H4 (cell line): ENCODE data around the gene HCN4. TPM values are rescaled to one million over a fixed set of nuclear protein-coding genes. Genes with fewer than 3 reads are reported as not detected.

Experiments
- DNase-seq: peaks from one replicate; pipeline ENCODE4 v3.0.0-alpha.2; 2015; ENCODE audit warnings: low spot score
- total RNA-seq: library from RNA; depleted of rRNA; stranded (reverse); fragments of >200 nt; shearing (Covaris generic); gene quantifications from 2 replicates; pipeline ENCODE4 v1.2.3, GENCODE V29; 2014; rRNA removed

Gene HCN4
- total RNA-seq, 1 experiment from 2014 or later, result 0.04 TPM

DNA sequence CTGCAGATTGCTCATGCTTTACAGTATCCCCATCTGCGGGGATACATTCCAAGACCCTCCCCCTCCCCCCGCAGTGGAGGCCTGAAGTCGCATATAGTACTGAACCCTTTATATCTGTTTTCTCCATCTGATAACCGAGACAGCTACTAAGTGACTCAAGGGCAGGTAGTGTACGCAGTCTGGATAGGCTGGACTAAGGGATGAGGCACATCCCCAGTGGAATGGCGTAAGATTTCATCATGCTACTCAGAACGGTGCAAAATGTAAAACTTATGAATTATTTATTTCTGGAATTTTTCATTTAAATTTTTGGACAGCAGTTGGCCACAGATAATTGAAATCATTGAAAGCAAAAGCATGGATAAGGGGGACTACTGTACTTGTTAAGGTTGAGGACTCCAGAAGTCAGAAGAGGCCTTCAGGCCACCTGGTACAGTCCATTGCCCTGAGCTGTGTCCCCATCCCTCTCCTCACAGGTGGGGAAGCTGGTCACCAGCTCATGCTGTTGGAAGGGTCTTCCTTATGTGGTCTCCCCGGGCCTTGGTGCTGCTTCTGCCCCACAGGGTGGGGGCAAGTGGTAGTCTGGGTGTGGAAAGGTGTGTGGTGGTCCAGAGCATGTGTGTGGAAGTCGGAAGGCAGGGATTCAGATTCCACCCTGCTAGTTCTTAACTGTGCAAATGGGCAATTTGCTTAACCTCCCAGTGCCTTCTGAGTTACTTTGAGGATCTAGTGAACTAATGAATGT, 72.0 kb downstream of the HCN4 start:
- DNase-seq, result no peak

DNA sequence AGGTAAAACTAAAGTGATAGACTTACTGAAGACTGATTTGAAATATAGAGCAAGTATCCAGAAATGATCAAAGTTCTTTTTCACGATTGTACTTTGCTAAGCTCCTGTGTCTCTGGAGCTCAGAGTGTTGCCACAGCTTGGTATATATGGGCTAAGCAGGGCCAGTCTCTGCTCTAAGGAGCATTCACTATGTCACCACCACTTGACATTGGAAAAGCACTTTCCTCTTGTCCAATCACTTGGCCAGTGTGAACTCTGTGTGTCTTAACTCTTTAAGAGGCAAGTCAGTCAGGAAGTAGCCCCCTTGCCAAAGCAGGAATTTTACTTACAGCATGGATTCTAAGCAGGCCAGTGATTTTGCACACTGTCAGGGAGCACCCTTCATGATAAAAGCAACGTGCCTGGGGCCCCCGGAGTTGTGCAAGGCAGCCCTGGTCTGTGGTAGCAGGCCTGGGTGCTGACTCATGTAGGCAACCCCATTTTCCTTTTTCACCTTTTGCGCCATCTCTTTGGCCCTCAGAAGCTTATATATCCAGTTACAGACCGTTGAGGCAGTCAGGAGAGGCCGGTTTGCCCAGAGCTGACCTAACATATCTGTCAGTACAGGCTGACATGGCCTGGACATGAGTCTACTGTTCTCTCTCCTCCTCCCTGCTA, 73.0 kb downstream of the HCN4 start:
- DNase-seq, result no peak

DNA sequence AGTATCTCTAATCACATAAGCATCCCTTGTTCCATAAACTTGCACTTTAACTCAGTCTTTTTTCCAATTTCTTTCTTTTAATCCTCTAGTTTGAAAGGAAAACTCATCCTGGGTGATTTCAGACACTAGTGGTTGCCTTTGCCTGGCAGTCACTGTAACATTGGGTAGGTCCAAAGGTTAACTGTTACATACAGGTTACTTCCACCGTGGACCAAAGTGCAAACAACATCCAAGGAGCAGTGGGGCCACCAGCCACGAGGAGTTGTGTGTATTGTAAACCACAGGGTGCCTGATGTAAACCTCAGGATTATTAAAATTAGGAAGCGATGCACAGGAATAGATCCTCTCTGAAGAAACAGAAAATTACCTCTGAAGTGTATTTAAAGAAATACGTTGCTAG, 75.0 kb downstream of the HCN4 start:
- DNase-seq, result no peak

DNA sequence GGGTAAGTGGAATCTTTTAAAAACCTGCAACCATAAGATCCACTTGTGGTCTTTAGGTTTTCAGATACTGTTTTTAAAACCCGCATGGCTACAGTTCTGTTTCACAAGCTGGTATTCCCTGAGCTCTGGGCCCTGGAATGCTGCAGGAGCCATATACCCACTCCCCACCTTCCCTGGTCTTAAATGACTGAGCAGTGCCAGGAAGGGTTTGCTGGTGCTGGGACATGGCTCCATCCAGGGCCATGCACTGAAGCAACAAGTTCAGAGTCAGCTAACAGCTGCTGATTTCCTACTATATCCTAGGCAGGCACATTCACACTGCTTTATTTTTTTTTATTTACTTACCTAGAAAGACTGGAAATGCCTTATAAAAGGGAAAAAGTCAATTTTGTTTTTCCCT, 77.3 kb downstream of the HCN4 start:
- no peak for DNase-seq

DNA sequence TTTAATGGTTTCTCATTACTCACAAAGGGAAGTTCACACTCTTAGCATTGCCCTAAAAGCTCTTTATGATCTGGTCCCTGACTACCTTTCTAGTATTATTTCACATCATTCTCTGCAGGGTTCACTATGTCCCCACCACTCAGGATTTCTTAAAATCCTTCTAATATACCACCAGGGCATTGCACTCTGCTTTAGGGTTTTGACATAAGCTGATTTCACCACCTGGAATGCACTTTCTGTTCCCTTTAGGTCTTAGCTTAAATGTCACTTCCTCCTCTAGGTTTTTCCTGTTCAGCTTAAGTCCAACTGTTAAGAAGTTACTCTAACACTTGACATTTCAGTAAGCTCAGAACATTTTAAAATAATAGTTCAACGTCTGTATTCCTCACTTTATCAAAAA, 81.7 kb downstream of the HCN4 start:
- DNase-seq, result no peak

DNA sequence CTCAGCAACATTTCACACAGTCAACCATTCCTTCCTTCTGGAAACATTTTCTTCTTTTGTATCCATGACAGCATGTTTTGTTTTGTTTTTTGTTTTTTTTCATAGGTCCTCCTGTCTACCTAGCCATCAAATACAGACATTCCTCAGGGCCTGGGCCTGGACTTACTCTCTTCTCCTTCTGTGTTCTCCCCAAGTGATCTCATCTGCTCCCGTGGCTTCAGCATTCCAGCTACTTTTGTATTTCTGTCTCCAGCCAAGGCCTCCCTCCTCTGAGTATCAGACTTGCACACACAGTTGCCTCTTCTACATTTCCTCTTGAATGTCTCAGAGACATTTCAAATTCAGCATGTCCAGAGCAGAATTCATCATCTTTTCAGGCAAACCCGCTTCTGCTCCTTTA, 82.4 kb downstream of the HCN4 start:
- DNase-seq, result no peak

DNA sequence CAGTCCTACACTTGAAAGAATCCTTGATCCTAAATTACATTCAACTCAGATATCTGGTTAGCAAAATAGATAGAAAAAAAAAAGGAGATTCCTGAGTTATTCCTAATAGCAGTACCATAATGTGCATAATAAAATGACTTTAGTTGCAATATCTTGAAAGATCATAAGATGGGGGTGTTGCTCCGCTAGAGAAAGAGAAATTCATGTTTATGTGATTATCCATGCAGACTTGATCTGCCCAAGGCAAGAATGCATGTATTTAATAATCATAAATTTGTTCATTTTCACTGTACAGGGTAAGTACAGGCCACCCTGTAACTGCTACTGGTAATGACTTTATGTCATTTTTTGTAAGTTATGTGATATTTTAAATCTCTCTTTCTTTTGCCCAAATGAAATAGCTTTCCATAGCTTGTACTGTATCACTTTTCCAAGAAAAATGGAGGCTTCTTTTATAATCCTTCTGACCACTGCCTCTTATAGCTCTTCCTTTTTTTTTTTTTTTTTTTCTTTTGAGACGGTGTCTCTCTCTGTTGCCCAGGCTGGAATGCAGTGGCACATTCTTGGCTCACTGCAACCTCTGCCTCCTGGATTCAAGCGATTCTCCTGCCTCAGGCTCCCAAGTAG, 84.6 kb downstream of the HCN4 start:
- no peak for DNase-seq

DNA sequence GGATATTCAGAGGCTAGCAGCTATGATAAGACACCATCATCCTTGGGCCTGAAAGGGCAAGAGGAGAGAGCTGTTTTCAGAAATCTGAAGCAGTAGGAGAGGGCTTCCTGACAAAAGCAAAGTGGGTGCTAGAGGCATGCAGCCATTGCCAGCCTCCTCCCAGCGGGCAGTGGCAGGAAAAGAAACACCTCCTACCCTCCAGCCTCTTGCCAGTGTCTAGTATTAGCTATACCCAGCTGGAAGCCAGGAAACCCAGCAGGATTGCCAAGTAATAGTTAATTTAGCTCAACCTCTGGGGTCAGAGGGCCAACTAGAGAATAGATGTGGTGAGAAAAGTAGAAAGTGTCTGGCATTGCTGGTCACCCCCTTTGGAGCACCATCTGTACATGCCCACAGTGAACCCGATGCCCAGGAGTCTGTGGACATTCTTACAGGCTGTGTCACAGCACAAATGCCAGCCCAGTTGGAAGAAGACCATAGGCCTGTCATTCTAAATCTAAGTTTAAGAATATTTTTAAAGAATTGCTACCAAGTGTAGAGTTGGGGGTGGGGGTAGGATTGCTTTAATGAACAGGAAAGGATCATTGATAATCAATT, 85.3 kb downstream of the HCN4 start:
- DNase-seq, result no peak

DNA sequence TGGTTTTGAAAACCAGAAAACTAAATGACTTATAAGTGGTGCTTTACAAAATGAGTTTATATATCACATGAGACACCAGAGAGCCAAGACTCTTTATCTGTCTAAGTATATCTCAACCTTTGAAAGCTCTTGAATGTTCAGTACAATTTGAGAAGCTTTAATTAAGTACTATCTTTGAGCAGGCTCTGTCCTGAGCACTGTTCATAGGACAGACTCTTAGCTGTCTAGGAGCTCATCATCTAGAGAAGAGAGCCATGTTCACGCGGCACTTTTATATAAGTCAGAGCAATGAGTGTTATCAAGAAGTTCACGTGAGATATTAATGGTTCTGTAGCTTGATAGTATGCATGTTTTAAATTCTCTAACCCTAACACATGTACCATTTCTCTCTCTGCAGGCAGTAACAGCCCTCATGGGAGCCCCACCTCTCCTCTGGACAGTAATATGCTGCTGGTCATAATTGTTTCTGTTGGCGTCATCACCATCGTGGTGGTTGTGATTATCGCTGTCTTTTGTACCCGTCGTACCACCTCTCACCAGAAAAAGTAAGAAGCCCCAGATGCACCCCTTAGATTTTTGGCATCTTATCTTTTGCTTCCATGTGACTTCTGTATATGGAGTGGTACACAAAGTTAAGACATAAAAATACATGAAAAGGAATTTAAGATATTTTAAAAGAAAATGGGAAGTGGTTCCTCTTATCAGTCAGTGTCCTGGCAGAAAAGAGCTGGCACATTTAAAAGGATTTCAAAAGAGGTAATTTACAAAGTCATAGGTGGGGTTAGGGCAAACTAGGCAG, 86.0 kb downstream of the HCN4 start:
- DNase-seq, result no peak

DNA sequence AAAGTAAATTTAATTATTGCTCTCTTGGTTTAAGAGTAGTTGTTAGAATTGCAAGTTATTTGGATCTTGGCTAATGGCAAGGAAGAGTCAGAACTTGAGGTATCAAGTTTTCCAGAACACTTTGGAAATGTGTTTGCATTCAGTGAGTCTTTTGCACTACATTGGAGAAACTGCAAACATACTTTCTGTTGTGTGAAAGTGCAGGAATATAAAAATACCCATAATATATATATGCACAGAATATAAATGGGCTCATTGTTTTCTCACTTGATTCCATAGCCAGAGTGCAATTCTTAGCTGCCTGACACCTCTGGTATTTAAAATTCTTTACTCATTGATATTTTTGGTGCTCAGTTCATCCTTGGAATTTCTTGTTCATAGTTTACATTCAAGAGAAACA, 92.9 kb downstream of the HCN4 start:
- no peak for DNase-seq

DNA sequence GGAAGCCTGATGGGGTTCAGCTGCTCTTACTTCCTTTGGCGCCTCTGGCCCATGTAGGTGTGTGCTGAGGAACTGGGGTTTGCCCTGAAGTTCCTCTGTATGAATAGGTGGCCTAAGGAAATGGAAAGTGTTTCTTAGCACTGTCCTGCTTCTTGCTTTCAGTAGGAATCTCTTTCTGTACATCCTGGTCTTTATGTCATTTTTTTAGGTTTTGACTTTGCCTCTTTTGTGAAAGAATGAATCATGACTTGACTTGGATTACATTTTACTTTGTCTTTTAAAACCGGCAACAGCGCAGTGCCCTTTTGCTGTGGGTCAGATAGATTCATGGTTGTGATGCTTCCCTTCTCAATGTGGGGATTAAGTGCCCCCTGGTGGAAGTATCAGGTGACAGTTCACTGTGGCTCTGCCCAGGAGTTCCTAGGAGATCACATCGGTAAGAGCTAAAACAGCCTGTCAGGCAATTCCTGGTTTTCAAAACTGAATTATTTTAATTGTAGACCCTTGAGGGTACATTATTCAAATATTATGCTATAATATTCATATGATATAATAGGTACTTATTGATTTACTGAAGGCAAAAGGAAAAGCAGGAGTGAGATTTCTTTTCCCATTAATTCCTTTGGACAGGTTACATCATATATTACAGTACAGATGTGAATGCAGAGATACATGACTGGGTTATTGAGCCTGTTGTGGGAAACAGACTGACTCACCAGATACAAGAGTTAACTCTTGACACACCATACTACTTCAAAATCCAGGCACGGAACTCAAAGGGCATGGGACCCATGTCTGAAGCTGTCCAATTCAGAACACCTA, 95.4 kb downstream of the HCN4 start:
- peak; percentile 46 for DNase-seq

DNA sequence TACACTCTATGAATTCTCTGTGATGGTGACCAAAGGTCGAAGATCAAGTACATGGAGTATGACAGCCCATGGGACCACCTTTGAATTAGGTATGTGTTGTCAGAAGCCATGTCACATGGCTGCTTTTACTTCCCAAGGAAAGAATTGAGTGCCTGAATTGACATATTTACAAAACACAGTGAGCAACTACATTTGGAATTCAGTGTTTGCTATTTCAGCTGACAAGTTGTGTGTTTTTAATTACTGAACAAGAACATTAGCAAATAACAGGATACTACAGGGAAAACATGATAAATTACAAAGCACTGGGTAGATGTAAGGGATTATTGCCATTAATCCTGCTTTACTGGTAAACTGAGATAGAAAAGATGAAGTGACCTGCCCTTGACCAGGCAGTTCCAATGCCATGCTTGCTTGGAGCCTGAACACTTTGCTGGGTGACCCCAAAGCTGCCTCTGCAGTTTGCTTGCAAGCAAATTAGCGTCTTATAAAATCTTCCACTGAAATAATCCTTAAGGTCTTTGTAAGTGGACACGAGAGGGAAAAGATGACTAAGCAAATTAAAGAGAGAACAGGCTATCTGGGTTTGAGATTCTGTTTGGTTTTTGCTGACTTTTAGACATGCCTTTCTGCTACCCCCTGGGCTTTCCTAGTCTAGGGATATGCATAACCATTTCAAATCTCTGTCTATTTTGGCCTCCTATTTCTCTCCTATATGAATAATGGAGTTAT, 98.2 kb downstream of the HCN4 start:
- DNase-seq, result no peak

Other genes starting within 250 kb of the HCN4 start
- gene REC114, start 74.2 kb upstream of the HCN4 start, total RNA-seq, result not detected in 2 replicates